B cell (primary cell): Measurements from ENCODE around the gene TMEM50B.

ENCODE experiments used
- CTCF ChIP-seq: fragments of 200-600 bp; IDR thresholded peaks from one replicate; pipeline ENCODE4 v1.8.0; 2022; ENCODE audit warnings: antibody characterized with exemption, mild to moderate bottlenecking
- EZH2 ChIP-seq: IDR thresholded peaks from 2 replicates; pipeline ENCODE4 v1.6.1; 2012; ENCODE audit warnings: borderline replicate concordance, low read depth, mild to moderate bottlenecking, moderate library complexity, low read length; ENCODE audit not compliant: insufficient read depth, poor library complexity, severe bottlenecking

- TF ChIP-seq CTCF, result no peak
- TF ChIP-seq EZH2, result no peak
Measured at GRCh38 chr21:33522297-33522952, 42.7 kb upstream of the TMEM50B start.
